ENCODE data around the gene FKBP1A. TPM values are rescaled to one million over a fixed set of nuclear protein-coding genes. Genes with fewer than 3 reads are reported as not detected.

The FKBP1A gene
- total and polyA plus RNA-seq, 2 of the 4 experiments (the other 2 are of a cell fraction): 120 to 528 TPM

DNA sequence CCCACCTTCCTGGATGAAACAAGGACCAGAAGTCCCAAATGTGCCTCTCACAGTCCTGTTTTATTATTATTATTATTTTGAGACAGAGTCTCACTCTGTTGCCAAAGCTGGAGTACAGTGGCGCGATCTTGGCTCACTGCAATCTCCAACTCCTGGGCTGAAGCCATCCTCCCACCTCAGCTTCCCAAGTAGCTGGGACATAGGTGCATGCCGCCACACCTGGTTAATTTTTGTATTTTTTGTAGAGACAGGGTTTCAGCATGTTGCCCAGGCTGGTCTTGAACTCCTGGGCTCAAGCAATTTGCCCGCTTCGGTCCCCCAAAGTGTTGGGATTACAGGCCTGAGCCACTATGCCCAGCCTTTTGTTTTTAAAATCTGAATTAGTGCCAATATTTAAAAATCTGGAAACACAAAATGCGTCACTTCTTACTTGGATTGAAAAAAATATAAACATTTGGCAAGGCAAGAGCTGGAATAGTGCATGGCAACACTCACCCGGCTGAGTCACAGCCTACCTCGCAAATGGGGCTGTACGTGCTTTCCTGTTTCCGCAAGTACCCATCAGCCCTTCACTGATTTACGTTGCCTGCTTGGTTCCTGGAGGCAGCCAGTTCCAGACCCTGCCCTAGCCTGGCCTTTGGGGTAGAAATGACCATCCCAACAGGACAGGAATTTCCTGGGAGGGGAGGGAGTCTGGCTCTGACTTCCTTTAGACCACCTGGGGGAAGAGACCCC lies 70.2 kb downstream of the FKBP1A start (continued):
- TF ChIP-seq RCOR1 (IDR thresholded peaks at IDR 0.05; ENCODE audit: insufficient replicate concordance, low read length) (no peak), MXI1 (IDR thresholded peaks at IDR 0.05; ENCODE audit: borderline replicate concordance, low read depth, low read length) (no peak)

GRCh38 chr20:1321654-1321939 lies 71.3 kb downstream of the FKBP1A start:
- no peak overlapping the region for H3K23ac ChIP-seq (ENCODE audit: low read depth, low read length)
- BruUV-seq (replicated peaks): no TSS peak
- H3K27me3 ChIP-seq (ENCODE audit: control insufficient read depth, insufficient read depth, low read length): no peaks in the 10 kb centered on the region
- dilution Hi-C loops (cut with HindIII; ENCODE audit: low sequenced_read_pairs, unreplicated experiment): no loop called here
- DNase-seq: no peak
- no CpG with 5 or more reads among the region's 4 CpGs for WGBS, 2 experiments (ENCODE audit: extremely low coverage in 2 of 2, insufficient read length in 1 of 2)
- peak overlapping the region; percentile 90 for H2AK5ac ChIP-seq (ENCODE audit: low read depth, low read length)
- H4K91ac ChIP-seq (ENCODE audit: insufficient read depth, low read depth, low read length): peak overlapping the region; percentile 86; the same call in 1 of the 2 replicates
- ATAC-seq (ENCODE audit: low read depth): no peak
- no peak overlapping the region for H3K9ac ChIP-seq (ENCODE audit: low read depth, low read length)
- no peaks in the 10 kb centered on the region for H4K20me1 ChIP-seq (ENCODE audit: insufficient read depth, low read length)
- H3K9me3 ChIP-seq (ENCODE audit: control insufficient read depth, insufficient read depth, low read length): no peaks in the 10 kb centered on the region
- POLR2A ChIA-PET (ENCODE audit: unreplicated experiment): no interaction called here
- no peak overlapping the region for H3K14ac ChIP-seq (replicated peaks; ENCODE audit: low read depth, low read length)
- H3K4me3 ChIP-seq (ENCODE audit: insufficient read depth, low read depth, low read length): no peak overlapping the region
- peak overlapping the region; percentile 79 for H4K5ac ChIP-seq (ENCODE audit: low read depth, low read length)
- peak overlapping the region; percentile 17 to 75; a peak in 2 of 4 replicates for H4K8ac ChIP-seq (ENCODE audit: low read depth in 2 of 2, low read length in 2 of 2)
- peak overlapping the region; percentile 97 for H2BK120ac ChIP-seq (ENCODE audit: low read depth, low read length)
- intact Hi-C loops (cut with micrococcal nuclease): no loop called here
- peak overlapping the region; percentile 71; the same call in 1 of the 2 replicates for H2BK20ac ChIP-seq (ENCODE audit: low read depth, low read length)
- H3K56ac ChIP-seq (ENCODE audit: extremely low read depth, insufficient read depth, low read length): no peak overlapping the region
- in situ Hi-C loops (cut with MboI; ENCODE audit: low sequenced_read_pairs): no loop called here
- peak overlapping the region; percentile 98; the same call in 2 of the 3 replicates for H2BK15ac ChIP-seq (ENCODE audit: low read depth, low read length)
- no peak overlapping the region for H3K27ac ChIP-seq (ENCODE audit: insufficient read depth, low read length)
- CTCF ChIA-PET: interaction anchor here (0.6 to 1.7 kb wide), 2 partner anchors 62 to 115 kb away, joined by 3 to 10 read pairs; no protein-coding TSS in a partner anchor
- no peak overlapping the region for H3K4me2 ChIP-seq (ENCODE audit: low read depth, low read length)
- H2AFZ ChIP-seq (replicated peaks; ENCODE audit: low read length, poor library complexity): no peak overlapping the region
- H3K36me3 ChIP-seq (ENCODE audit: control insufficient read depth, insufficient read depth, low read length): no peaks in the 10 kb centered on the region
- H3K4me1 ChIP-seq (ENCODE audit: control insufficient read depth, insufficient read depth, low read length): peaks cover 27% of the 10 kb centered on the region
- peaks cover 20% of the 10 kb centered on the region for H3K9me1 ChIP-seq (ENCODE audit: insufficient read depth, low read length)
- H2BK5ac ChIP-seq (ENCODE audit: low read depth, low read length, poor library complexity, severe bottlenecking): peak overlapping the region; percentile 77
- peaks cover 8 to 32% of the 10 kb centered on the region in 2 experiments for H3K79me1 ChIP-seq (ENCODE audit: low read depth in 1 of 2, low read length in 2 of 2)
- H3K18ac ChIP-seq (ENCODE audit: low read depth, low read length): peak overlapping the region; percentile 70; the same call in 1 of the 2 replicates
- H2AK9ac ChIP-seq (replicated peaks; ENCODE audit: low read depth, low read length, poor library complexity): no peak overlapping the region
- H3K4ac ChIP-seq (ENCODE audit: low read depth, low read length): peak overlapping the region; percentile 75
- TF ChIP-seq, protein P1, sequence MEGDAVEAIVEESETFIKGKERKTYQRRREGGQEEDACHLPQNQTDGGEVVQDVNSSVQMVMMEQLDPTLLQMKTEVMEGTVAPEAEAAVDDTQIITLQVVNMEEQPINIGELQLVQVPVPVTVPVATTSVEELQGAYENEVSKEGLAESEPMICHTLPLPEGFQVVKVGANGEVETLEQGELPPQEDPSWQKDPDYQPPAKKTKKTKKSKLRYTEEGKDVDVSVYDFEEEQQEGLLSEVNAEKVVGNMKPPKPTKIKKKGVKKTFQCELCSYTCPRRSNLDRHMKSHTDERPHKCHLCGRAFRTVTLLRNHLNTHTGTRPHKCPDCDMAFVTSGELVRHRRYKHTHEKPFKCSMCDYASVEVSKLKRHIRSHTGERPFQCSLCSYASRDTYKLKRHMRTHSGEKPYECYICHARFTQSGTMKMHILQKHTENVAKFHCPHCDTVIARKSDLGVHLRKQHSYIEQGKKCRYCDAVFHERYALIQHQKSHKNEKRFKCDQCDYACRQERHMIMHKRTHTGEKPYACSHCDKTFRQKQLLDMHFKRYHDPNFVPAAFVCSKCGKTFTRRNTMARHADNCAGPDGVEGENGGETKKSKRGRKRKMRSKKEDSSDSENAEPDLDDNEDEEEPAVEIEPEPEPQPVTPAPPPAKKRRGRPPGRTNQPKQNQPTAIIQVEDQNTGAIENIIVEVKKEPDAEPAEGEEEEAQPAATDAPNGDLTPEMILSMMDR (conservative IDR thresholded peaks at IDR 0.05; ENCODE audit: low read depth, low read length): no peak
- TF ChIP-seq RAD21 (IDR thresholded peaks at IDR 0.05; ENCODE audit: low read length) (no peak), BHLHE40 (IDR thresholded peaks at IDR 0.05; ENCODE audit: low read depth, low read length) (no peak), MAFK (IDR thresholded peaks at IDR 0.05; ENCODE audit: low read depth, low read length) (no peak), RCOR1 (IDR thresholded peaks at IDR 0.05; ENCODE audit: insufficient replicate concordance, low read length) (no peak), CHD1 (IDR thresholded peaks at IDR 0.05; ENCODE audit: low read depth, low read length) (no peak), MAZ (IDR thresholded peaks at IDR 0.05; ENCODE audit: borderline replicate concordance, low read depth, low read length) (no peak), MXI1 (IDR thresholded peaks at IDR 0.05; ENCODE audit: borderline replicate concordance, low read depth, low read length) (no peak), RFX5 (IDR thresholded peaks at IDR 0.05; ENCODE audit: low read depth, low read length) (no peak), POLR2A (IDR thresholded peaks at IDR 0.05; ENCODE audit: low read depth, low read length) (no peak), CEBPB (IDR thresholded peaks at IDR 0.05; ENCODE audit: low read depth, low read length) (no peak), SMC3 (IDR thresholded peaks at IDR 0.05; ENCODE audit: low read depth, low read length) (no peak)
- TF ChIP-seq, protein P2, sequence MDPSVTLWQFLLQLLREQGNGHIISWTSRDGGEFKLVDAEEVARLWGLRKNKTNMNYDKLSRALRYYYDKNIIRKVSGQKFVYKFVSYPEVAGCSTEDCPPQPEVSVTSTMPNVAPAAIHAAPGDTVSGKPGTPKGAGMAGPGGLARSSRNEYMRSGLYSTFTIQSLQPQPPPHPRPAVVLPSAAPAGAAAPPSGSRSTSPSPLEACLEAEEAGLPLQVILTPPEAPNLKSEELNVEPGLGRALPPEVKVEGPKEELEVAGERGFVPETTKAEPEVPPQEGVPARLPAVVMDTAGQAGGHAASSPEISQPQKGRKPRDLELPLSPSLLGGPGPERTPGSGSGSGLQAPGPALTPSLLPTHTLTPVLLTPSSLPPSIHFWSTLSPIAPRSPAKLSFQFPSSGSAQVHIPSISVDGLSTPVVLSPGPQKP (IDR thresholded peaks at IDR 0.05; ENCODE audit: borderline replicate concordance, low read depth, low read length): no peak
